Uterus (tissue), 2 donors: Measurements from ENCODE around the gene RUNDC3A.

Experiments used
- POLR2A ChIP-seq, 2 donors: fragments of 450-650 bp; IDR thresholded peaks; one replicate each; pipeline ENCODE4 v1.6.1; 2016; ENCODE audit warnings: antibody characterized with exemption in 2 of 2, mild to moderate bottlenecking in 1 of 2, moderate library complexity in 1 of 2
- TF ChIP-seq, protein P1 (sequence below), 4 experiments: fragments of 200-600 bp in 2 of 4; fragments of 450-650 bp in 2 of 4; sonication (generic) in 2 of 4; IDR thresholded peaks; one replicate each; pipeline ENCODE4 v1.5.1; 2016 to 2019; ENCODE audit warnings: antibody characterized with exemption in 4 of 4, mild to moderate bottlenecking in 2 of 4, moderate library complexity in 1 of 4

- TF ChIP-seq, protein P1, sequence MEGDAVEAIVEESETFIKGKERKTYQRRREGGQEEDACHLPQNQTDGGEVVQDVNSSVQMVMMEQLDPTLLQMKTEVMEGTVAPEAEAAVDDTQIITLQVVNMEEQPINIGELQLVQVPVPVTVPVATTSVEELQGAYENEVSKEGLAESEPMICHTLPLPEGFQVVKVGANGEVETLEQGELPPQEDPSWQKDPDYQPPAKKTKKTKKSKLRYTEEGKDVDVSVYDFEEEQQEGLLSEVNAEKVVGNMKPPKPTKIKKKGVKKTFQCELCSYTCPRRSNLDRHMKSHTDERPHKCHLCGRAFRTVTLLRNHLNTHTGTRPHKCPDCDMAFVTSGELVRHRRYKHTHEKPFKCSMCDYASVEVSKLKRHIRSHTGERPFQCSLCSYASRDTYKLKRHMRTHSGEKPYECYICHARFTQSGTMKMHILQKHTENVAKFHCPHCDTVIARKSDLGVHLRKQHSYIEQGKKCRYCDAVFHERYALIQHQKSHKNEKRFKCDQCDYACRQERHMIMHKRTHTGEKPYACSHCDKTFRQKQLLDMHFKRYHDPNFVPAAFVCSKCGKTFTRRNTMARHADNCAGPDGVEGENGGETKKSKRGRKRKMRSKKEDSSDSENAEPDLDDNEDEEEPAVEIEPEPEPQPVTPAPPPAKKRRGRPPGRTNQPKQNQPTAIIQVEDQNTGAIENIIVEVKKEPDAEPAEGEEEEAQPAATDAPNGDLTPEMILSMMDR (IDR thresholded peaks at IDR 0.05) = no peak
- no peak for TF ChIP-seq POLR2A (IDR thresholded peaks at IDR 0.05)
Measured at GRCh38 chr17:44327715-44328449, 19.5 kb downstream of the RUNDC3A start.
